Activated naive CD4-positive, alpha-beta T cell treated with anti-CD3 and anti-CD28 coated beads, Interleukin-2, amount 50 U/mL, for 16 hours (primary cell): Measurements from ENCODE around the gene MTHFS.

Experiments used
- DNase-seq: peaks from one replicate; pipeline ENCODE4 v3.0.0-alpha.2; 2020

The MTHFS gene

GRCh38 chr15:79811406-79812405, 85.1 kb downstream of the MTHFS start:
- DNase-seq: no peak

GRCh38 chr15:79804838-79805237, 92.0 kb downstream of the MTHFS start:
- DNase-seq: no peak

DNA sequence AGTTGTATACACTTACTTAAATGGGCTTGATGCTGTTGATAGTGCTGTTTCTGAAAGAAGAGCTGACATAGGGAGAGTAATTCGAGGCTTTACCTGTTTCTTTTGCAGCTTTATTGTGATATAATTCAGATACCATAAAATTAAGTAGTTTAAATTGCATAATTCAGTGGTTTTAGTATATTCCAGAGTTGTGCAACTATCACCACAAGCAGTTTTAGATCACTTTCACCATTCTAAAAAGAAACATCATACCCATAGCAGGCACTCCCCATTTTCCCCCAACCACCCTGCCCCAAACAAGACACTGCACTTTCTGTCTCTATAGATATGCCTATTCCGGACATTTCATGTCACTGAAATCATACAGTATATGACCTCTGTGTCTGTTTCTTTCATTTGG, 98.5 kb downstream of the MTHFS start:
- no peak for DNase-seq
